MCF 10A (cell line): ENCODE measurements around the gene FMOD. TPM values are rescaled to one million over a fixed set of nuclear protein-coding genes. Genes with fewer than 3 reads are reported as not detected.

ENCODE experiments used
- Bru-seq: library from RNA; stranded (reverse); fragments of 400-500 nt; gene quantifications from one replicate; lab custom pipeline; 2021; lab: Mats Ljungman, UMichigan
- BruChase-seq, 2 experiments: library from RNA; stranded (reverse); fragments of 400-500 nt; gene quantifications; one replicate each; lab custom pipeline; 2021; lab: Mats Ljungman, UMichigan
- BruUV-seq: library from RNA; stranded (reverse); fragments of 400-500 nt; replicated peaks from 2 replicates; lab custom pipeline; 2021; lab: Mats Ljungman, UMichigan
- CTCF ChIA-PET: fragments of 300-600 bp; sonication (Branson Sonifier 250); formaldehyde crosslinking; extraction: SDS; loops from one replicate; lab custom pipeline; 2021; ENCODE audit warnings: antibody characterized with exemption, inconsistent platforms; lab: Yijun Ruan, JAX
- POLR2A ChIA-PET: fragments of 300-600, 350-650 bp; sonication (Branson Sonifier 250); formaldehyde crosslinking; extraction: SDS; loops from one replicate; lab custom pipeline; 2020; ENCODE audit warnings: antibody characterized with exemption, inconsistent platforms; lab: Yijun Ruan, JAX
- DNase-seq: peaks from one replicate; pipeline ENCODE4 v3.0.0-alpha.2; 2018; ENCODE audit not compliant: unreplicated experiment
- H3K27ac Mint-ChIP-seq: one replicate; pipeline ENCODE4 v1.8.0; 2022; ENCODE audit warnings: mild to moderate bottlenecking, low read depth, mixed read lengths; ENCODE audit not compliant: unreplicated experiment
- H3K27me3 Mint-ChIP-seq: one replicate; pipeline ENCODE4 v1.8.0; 2022; ENCODE audit warnings: mixed read lengths; ENCODE audit not compliant: insufficient read depth, unreplicated experiment
- H3K36me3 Mint-ChIP-seq: one replicate; pipeline ENCODE4 v1.8.0; 2022; ENCODE audit warnings: mild to moderate bottlenecking, moderate library complexity, mixed read lengths; ENCODE audit not compliant: insufficient read depth, unreplicated experiment
- H3K4me1 Mint-ChIP-seq: one replicate; pipeline ENCODE4 v1.8.0; 2022; ENCODE audit warnings: mixed read lengths; ENCODE audit not compliant: insufficient read depth, unreplicated experiment
- H3K4me3 Mint-ChIP-seq: one replicate; pipeline ENCODE4 v1.8.0; 2022; ENCODE audit warnings: mild to moderate bottlenecking, moderate library complexity, mixed read lengths; ENCODE audit not compliant: unreplicated experiment
- H3K9me3 Mint-ChIP-seq: one replicate; pipeline ENCODE4 v1.8.0; 2022; ENCODE audit warnings: mixed read lengths; ENCODE audit not compliant: unreplicated experiment
- intact Hi-C: fragments of 100-400 bp; cut with micrococcal nuclease; formaldehyde crosslinking; loops from 2 replicates; pipeline ENCODE4 v1.14.1; 2022
- long read RNA-seq: library from polyadenylated mRNA; stranded (forward); transcript quantifications from one replicate; pipeline ENCODE4 v2.0.0, GENCODE V29; 2022
- total RNA-seq: library from RNA; stranded (reverse); gene quantifications from 2 replicates; pipeline ENCODE4 v1.2.3, GENCODE V29; 2022
- TF ChIP-seq, protein P1 (sequence below): fragments of 200-600 bp; IDR thresholded peaks from one replicate; pipeline ENCODE4 v1.8.0; 2022; ENCODE audit warnings: antibody characterized with exemption, mild to moderate bottlenecking; ENCODE audit not compliant: unreplicated experiment

FMOD gene
- total RNA-seq (not detected in 2 replicates), Bru-seq, nascent RNA (not detected), BruChase-seq, experiment 1, labeled RNA remaining after a 6-hour chase (percentile 8 among the genes with signal in this experiment), BruChase-seq, experiment 2, labeled RNA remaining after a 2-hour chase (not detected)
- long read RNA-seq = 0 reads

DNA sequence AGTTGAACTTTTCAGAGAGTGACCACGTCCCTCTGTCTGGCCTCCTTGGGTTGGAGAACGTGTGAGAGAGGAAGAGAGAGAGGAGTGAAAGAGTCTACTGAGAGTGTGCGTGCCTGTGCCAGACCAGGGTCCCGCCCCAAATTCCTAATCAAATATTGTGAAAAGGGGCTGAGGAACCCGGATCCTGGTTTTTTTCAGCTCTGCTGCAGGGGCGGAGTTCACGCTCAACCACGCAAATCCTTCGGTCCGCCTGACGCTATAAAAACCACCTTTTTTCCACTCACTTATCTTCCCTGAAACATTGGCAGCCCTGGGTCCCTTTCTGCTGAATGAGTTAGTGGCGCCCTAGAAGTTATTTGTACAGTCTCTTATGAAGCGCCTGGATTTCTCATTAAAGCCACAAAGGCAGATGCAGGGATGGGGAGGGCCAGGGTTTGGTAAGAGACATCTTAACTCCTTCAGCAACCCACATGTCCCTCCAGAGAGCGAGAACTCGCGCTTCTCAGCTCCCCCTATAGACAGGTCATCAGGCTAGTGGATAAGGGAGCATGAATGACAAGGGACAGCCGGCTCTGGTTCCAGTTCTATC is at the start of gene FMOD:
TSS of gene FMOD (minus strand) at position 86 of the 589 bp plus-strand sequence. CDS start 2,852 bp downstream, outside the sequence.
- TF ChIP-seq, protein P1, sequence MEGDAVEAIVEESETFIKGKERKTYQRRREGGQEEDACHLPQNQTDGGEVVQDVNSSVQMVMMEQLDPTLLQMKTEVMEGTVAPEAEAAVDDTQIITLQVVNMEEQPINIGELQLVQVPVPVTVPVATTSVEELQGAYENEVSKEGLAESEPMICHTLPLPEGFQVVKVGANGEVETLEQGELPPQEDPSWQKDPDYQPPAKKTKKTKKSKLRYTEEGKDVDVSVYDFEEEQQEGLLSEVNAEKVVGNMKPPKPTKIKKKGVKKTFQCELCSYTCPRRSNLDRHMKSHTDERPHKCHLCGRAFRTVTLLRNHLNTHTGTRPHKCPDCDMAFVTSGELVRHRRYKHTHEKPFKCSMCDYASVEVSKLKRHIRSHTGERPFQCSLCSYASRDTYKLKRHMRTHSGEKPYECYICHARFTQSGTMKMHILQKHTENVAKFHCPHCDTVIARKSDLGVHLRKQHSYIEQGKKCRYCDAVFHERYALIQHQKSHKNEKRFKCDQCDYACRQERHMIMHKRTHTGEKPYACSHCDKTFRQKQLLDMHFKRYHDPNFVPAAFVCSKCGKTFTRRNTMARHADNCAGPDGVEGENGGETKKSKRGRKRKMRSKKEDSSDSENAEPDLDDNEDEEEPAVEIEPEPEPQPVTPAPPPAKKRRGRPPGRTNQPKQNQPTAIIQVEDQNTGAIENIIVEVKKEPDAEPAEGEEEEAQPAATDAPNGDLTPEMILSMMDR = peak; percentile 19
- CTCF ChIA-PET = interaction anchor here (0.5 to 21.9 kb wide), 4 partner anchors 9 to 370 kb away, joined by 3 to 422 read pairs (median 4); no protein-coding TSS in a partner anchor
- Mint-ChIP-seq H3K36me3 (no peaks in the 10 kb centered on the region), H3K4me3 (no peak within 1 kb of the TSS), H3K4me1 (no peaks in the 10 kb centered on the region), H3K9me3 (no peaks in the 10 kb centered on the region), H3K27me3 (peaks cover 93% of the 10 kb centered on the region), H3K27ac (no peak within 1 kb of the TSS)
- intact Hi-C loops = no loop called here
- BruUV-seq = no TSS peak
- DNase-seq = peak; percentile 23
- POLR2A ChIA-PET = interaction anchor here (0.5 to 2.0 kb wide), 3 partner anchors 10 to 777 kb away, joined by 3 to 4 read pairs (median 3); no protein-coding TSS in a partner anchor

DNA sequence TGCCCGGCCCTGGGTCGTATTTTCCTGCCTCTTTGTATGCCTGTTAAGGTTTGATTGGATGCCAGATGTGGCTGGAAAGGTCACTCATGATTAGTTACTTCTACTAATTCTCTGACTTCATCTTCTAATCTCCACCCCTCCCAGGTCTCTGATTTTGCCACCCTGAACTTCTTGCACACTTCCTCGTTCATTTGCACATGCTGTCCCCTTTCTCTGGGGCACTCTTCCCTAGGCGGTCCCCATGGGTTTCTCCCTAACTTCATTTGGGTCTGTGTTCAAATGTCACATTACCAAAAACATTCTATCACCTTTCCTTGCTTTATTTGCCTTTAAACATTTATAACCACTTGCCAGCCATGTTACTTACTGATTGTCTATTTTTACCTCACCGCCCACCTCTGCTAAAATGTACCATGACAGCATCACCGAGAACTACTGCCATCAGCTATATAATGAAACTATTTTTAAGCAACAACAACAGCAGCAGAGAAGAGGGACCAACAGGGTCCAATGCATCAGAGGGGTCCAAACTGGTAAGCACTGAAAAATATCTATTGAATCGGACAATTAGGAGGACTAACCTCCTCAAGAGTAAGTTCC is 45.8 kb upstream of the FMOD start:
- Mint-ChIP-seq H3K9me3 (peaks cover 7% of the 10 kb centered on the region), H3K27ac (no peak overlapping the region), H3K4me1 (peaks cover 5% of the 10 kb centered on the region), H3K27me3 (peaks cover 47% of the 10 kb centered on the region), H3K36me3 (no peaks in the 10 kb centered on the region), H3K4me3 (no peak overlapping the region)
- TF ChIP-seq, protein P1 = no peak
- BruUV-seq = no TSS peak
- no peak for DNase-seq
- intact Hi-C loops = no loop called here
- POLR2A ChIA-PET = interaction anchor here (0.9 kb wide), 1 partner anchor 1694 kb away, joined by 3 read pairs; no protein-coding TSS in a partner anchor
- CTCF ChIA-PET = interaction anchor here (1.4 kb wide), 1 partner anchor 13 kb away, joined by 5 read pairs; no protein-coding TSS in a partner anchor

DNA sequence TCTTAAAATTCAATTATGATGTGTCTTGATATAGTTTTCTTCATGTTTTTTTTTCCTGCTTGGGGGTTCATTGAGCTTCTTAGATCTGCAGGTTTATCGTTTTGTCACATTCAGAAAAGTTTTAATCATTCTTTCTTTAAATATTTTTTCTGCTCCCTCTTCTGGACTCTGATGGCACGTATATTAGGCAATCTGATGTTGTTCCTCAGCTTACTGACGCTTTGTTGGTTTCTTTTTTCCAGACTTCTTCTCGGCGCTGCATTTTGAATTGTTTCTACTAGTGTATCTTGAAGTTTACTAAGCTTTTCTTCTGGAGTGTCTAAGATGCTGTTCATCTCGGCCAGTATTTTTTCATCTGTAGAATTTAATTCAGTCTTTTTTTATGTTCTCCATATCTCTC is 44.8 kb upstream of the FMOD start:
- ChIA-PET CTCF (interaction anchor here (0.7 to 1.4 kb wide), 2 partner anchors 12 to 128 kb away, joined by 3 to 5 read pairs; no protein-coding TSS in a partner anchor), POLR2A (interaction anchor here (0.6 to 0.7 kb wide), 3 partner anchors 38 to 122 kb away, joined by 3 read pairs; no protein-coding TSS in a partner anchor)
- H3K9me3 Mint-ChIP-seq = peaks cover 11% of the 10 kb centered on the region
- intact Hi-C loops = no loop called here
- no TSS peak for BruUV-seq
- DNase-seq = no peak
- H3K4me3 Mint-ChIP-seq = no peak overlapping the region
- H3K27me3 Mint-ChIP-seq = peaks cover 57% of the 10 kb centered on the region
- H3K4me1 Mint-ChIP-seq = no peaks in the 10 kb centered on the region
- H3K27ac Mint-ChIP-seq = no peak overlapping the region
- no peaks in the 10 kb centered on the region for H3K36me3 Mint-ChIP-seq
- TF ChIP-seq, protein P1 = no peak

DNA sequence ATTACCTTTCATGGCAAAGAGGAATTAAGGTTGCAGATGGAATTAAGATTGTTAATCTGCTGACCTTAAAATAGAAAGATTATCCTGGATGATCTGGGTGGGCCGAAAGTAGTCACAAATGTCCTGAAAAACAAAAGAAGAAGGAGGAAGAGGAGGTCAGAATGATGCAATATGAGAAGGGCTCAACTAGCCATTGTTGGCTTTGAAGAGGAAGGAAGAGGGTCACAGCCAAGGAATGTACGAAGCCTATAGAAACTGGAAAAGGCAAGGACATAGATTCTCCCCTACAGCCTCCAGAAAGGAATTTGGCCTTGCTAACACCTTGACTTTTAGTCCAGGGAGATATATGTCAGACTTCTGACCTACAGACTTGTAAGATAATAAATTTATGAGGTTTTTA is 39.4 kb upstream of the FMOD start:
- Mint-ChIP-seq H3K4me1 (no peaks in the 10 kb centered on the region), H3K27me3 (peaks cover 67% of the 10 kb centered on the region), H3K36me3 (no peaks in the 10 kb centered on the region), H3K27ac (no peak overlapping the region), H3K9me3 (peaks cover 11% of the 10 kb centered on the region), H3K4me3 (no peak overlapping the region)
- no peak for DNase-seq
- no TSS peak for BruUV-seq
- TF ChIP-seq, protein P1 = no peak
- ChIA-PET CTCF (interaction anchor here (1.3 kb wide), 1 partner anchor 51 kb away, joined by 4 read pairs; no protein-coding TSS in a partner anchor), POLR2A (no interaction called here)
- intact Hi-C loops = no loop called here
